HG03520 (cell line): ENCODE measurements around the gene ATP8B2.
"Not testable (repeated sequence)": the region's sequence is repeated elsewhere in the genome, so short reads cannot be mapped to it uniquely, and the experiment has no call there.

Source experiments
- ATAC-seq: cut with Tn5 transposase; IDR thresholded peaks from one replicate; pipeline ENCODE4 v1.9.1; 2021; ENCODE audit warnings: mild to moderate bottlenecking, moderate library complexity; ENCODE audit not compliant: unreplicated experiment

The ATP8B2 gene

GRCh38 chr1:154344977-154345837, 19.9 kb downstream of the ATP8B2 start:
- ATAC-seq: no peak

GRCh38 chr1:154346276-154346917, 21.1 kb downstream of the ATP8B2 start:
- ATAC-seq: no peak

GRCh38 chr1:154347961-154348360, 22.6 kb downstream of the ATP8B2 start:
- no peak for ATAC-seq

GRCh38 chr1:154348429-154349076, 23.2 kb downstream of the ATP8B2 start:
- ATAC-seq: no peak

- no peak for ATAC-seq
Measured at GRCh38 chr1:154349121-154349520, 23.8 kb downstream of the ATP8B2 start.

DNA sequence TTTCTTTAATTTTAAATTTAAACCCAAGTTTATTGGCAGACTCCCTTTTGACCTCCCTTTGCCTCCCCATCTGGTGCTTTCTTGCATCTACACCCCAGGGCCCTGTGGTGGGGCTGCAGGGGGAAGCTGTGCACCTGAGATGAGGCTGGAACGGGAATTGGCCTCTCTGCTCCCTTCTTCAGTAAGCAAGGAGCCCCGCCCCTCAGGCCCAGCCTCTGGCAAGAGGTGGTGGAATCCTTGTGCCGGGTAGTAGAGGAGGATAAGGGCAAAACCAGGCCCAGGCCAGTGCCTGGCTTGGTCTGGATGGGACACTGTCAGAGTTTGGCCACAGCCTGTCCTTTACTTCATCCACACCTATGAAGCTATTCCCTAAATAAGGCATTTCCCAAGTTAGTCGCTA, 25.1 kb downstream of the ATP8B2 start:
- ATAC-seq: no peak

DNA sequence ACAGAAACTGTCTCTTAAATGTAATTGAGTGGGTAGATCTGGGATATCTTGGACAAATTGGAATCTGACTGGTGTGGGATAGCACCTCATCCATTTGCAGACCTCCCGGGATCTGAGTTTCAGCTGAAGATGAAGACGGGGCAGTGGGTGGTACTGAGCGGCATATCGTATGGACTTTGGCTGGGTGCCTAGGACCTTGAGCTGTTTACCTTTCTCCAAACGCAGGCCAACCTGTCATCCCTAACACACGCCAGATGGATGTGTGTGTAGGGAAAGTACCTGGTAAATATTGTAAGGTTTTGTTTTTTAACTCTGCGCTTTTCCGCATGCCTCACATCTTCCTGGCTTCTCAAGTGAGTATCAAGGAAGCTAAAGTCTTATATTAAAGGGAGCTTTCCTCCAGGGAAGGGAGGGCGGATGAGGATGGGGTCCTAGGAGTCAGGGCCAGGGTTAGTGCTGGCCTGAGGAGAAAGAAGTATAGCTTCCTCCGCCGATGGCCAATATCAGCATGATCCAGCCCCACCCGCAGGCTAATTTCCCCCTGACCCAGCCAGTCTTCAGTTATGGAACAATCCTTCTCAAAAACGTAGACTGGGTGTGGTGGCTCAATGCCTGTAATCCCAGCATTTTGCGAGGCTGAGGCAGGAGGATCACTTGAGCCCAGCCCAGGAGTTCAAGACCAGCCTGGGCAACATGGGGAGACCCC, 26.2 kb downstream of the ATP8B2 start:
- ATAC-seq: no peak

DNA sequence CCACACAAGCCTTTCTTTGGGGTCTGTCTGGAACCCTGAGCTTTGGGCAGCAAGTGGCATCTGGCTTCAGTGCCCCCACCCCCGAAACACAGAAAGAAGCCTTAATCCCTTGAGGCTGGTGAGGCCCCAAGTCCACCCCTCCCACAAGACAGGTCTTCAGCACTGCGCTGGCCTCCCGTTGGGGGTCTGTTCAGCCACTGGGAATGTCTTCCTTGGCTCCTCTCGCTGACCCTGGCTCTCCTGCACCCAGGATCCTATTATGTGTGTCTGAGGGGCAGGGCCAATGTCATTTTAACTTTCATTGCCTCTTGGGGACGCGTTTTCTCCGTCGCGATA, 26.9 kb downstream of the ATP8B2 start:
- ATAC-seq: no peak

- no peak for ATAC-seq
Measured at GRCh38 chr1:154352581-154353459, 27.5 kb downstream of the ATP8B2 start.

GRCh38 chr1:154353460-154353904, 28.2 kb downstream of the ATP8B2 start:
- no peak for ATAC-seq

- no peak for ATAC-seq
Measured at GRCh38 chr1:154353966-154354365, 28.6 kb downstream of the ATP8B2 start.

- ATAC-seq: no peak
Measured at GRCh38 chr1:154358519-154358918, 33.2 kb downstream of the ATP8B2 start.

- ATAC-seq: no peak
Measured at GRCh38 chr1:154360288-154360687, 35.0 kb downstream of the ATP8B2 start.

- not testable (repeated sequence) for ATAC-seq
Measured at GRCh38 chr1:154360881-154361280, 35.6 kb downstream of the ATP8B2 start.

GRCh38 chr1:154361357-154361756, 36.0 kb downstream of the ATP8B2 start:
- ATAC-seq: no peak

GRCh38 chr1:154371436-154371835, 46.1 kb downstream of the ATP8B2 start:
- ATAC-seq: no peak

DNA sequence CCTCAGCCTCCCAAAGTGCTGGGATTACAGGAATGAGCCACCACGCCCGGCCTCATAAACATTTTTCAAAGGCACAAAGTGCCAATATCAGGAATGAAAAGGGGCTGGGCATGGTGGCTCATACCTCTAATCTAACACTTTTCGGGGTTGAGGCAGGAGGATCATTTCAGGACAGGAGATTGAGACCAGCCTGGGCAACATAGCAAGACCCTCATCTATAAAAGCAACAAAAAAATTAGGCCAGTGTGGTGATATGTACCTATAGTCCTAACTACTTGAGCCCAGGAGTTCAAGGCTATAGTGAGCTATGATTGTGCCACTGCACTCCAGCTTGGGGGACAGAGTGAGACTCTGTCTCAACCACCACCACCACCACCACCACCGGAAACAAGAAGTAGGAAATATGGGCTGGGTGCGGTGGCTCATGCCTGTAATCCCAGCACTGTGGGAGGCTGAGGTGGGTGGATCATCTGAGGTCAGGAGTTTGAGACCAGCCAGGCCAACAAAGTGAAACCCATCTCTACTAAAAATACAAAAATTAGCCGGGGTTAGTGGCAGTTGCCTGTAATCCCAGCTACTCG, 48.5 kb downstream of the ATP8B2 start:
- ATAC-seq: not testable (repeated sequence)

GRCh38 chr1:154379301-154379700, 54.0 kb downstream of the ATP8B2 start:
- ATAC-seq: no peak

DNA sequence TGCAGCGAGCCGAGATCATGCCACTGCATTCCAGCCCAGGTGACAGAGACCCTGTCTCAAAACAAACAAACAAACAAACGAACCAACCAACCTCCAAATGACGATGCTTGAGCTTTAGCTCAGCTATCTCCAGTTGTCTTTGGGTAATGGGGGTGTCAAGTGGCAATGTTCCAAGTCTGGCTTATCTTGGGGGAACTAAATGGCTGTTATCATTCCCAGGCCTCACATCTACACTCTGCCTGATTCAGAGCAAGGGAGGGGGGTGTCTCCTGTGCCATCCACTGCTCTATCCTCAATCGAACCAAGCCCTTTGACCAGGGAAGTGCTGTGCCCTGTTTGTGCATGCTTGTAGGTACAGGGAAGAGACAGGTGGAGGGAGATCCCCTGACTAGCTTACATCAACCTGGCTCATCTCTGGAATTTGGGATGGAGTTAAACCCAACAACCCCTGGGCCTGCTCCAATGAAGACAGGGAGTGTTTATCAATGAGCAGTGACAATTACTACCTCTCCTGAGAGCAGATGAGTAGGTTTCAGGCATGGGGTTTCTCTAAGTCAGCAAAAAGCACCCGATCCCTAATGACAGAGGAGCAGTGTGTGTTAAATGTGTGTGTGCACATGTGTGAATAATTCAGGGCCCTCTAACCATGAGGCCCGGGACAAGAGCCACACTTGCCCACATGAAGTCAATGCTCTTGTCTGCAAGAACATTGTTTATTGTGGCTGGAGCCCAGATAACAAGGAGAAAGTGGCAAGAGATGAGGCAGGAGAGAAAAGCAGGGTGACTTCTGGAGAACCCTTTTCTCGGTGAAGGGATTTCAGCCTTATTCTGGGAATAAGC, 59.5 kb downstream of the ATP8B2 start:
- ATAC-seq: no peak
